Immature natural killer cell (primary cell): ENCODE results near the gene NR4A2. TPM values are rescaled to one million over a fixed set of nuclear protein-coding genes. Genes with fewer than 3 reads are reported as not detected.

Experiments used
- DNase-seq, 3 donors: peaks; one replicate each; pipeline ENCODE4 v3.0.0; 2022; ENCODE audit warnings: mixed read lengths in 1 of 3
- H3K27ac Mint-ChIP-seq, 6 donors: one replicate each; pipeline ENCODE4 v1.8.0; 2020; ENCODE audit warnings: mixed read lengths in 6 of 6, mild to moderate bottlenecking in 5 of 6, inconsistent platforms in 4 of 6, moderate library complexity in 3 of 6
- H3K27me3 Mint-ChIP-seq, 3 donors: one replicate each; pipeline ENCODE4 v1.8.0; 2020 to 2021; ENCODE audit warnings: low read depth in 3 of 3, mild to moderate bottlenecking in 3 of 3, mixed read lengths in 3 of 3, moderate library complexity in 3 of 3, inconsistent platforms in 1 of 3
- H3K36me3 Mint-ChIP-seq, 3 donors: one replicate each; pipeline ENCODE4 v1.8.0; 2020; ENCODE audit warnings: mixed read lengths in 3 of 3, inconsistent platforms in 2 of 3, mild to moderate bottlenecking in 2 of 3
- H3K4me1 Mint-ChIP-seq, 2 donors: one replicate each; pipeline ENCODE4 v1.8.0; 2020; ENCODE audit warnings: inconsistent platforms in 2 of 2, mild to moderate bottlenecking in 2 of 2, mixed read lengths in 2 of 2, moderate library complexity in 1 of 2
- H3K4me3 Mint-ChIP-seq, 5 donors: one replicate each; pipeline ENCODE4 v1.8.0; 2020; ENCODE audit warnings: mild to moderate bottlenecking in 5 of 5, mixed read lengths in 5 of 5, inconsistent platforms in 3 of 5, moderate library complexity in 3 of 5
- H3K9me3 Mint-ChIP-seq, 6 donors: one replicate each; pipeline ENCODE4 v1.8.0; 2020; ENCODE audit warnings: mild to moderate bottlenecking in 6 of 6, mixed read lengths in 6 of 6, inconsistent platforms in 4 of 6, moderate library complexity in 3 of 6
- polyA plus RNA-seq, 3 donors: library from polyadenylated mRNA; unstranded; fragments of 300-500 nt; fragmentation: Illumina TruSeq; gene quantifications; one replicate each; pipeline ENCODE4 v1.2.3, GENCODE V29; 2021

Gene NR4A2
- polyA plus RNA-seq, 3 donors from 2014 or later = 21.0 to 46.7 (median 21.7) TPM

DNA sequence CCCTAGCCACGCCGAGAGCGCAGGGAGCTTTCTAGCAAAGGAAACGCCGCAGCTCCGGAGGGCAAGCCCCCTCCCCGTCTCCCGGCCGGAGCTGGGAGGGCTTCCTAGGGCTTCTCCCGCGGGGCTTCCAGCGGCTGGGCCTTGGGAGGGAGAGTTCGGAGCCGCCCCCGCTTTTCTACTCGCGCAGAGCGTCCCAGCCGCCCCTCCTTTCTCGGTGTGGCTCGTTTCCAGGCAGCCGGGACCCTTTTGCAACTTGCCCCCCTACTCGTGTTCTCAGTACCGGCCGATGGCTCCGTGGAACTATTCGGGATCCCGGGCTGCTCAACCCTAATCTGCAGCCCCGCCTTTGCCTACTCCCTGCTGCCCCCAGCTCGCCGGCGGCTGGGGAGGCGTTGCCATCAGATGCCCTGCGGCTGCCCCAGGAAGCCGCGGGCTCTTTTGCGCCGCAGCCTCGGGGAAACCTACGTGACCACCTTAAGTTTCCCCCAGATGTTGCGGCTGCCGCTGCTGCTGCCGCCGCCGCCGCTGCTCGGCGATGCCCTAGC is 1.5 kb upstream of the NR4A2 start:
- Mint-ChIP-seq H3K4me1 (peaks cover 51 to 65% of the 10 kb centered on the region in 2 donors), H3K4me3 (peak overlapping the region; percentile 96 to 99 (median 99)), H3K36me3 (peaks cover 5 to 7% (median 5%) of the 10 kb centered on the region in 3 donors), H3K27ac (peak overlapping the region; percentile 96 to 100 (median 98)), H3K9me3 (peaks cover 0 to 8% (median 2%) of the 10 kb centered on the region in 6 donors), H3K27me3 (peaks cover 55 to 67% (median 62%) of the 10 kb centered on the region in 3 donors)
- DNase-seq = peak in 1 of 3 donors; percentile 92

DNA sequence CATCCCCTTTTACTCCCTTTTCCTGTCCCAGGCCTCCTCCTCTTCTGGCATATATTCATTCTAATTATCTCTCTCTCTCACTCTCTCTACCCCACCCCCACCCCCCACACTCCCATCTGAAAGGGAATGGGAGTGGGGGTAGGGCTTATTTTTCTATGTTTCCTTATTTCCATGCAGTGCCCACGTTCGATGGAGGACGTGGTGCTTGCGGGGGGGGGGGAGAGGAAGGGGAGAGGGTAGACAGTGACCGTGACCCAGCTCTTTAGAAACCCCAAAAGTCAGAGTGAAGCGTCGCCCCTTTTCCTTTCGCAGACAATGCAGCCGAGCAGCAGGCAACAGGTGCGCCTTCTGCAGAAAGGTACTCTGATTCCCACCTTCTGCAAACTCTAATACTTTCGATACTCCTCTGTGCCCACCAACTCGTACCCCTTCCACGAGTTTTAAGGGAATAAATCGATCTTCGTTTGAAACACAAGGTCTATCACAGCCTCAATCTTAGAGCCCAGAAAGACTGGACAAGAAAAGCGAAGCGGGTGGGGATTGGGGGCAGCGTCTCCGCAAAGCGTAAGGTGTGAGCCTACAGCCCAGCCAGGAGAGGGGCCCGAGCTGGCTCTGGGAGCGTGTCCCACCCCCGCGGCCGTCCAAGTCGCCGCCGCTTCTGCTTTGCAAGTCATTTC is 891 bp upstream of the NR4A2 start:
- H3K36me3 Mint-ChIP-seq = peaks cover 8 to 12% (median 10%) of the 10 kb centered on the region in 3 donors
- peaks cover 51 to 64% of the 10 kb centered on the region in 2 donors for H3K4me1 Mint-ChIP-seq
- DNase-seq = no peak
- H3K4me3 Mint-ChIP-seq = peak overlapping the region; percentile 96 to 99 (median 99)
- H3K27me3 Mint-ChIP-seq = peaks cover 61 to 73% (median 67%) of the 10 kb centered on the region in 3 donors
- H3K9me3 Mint-ChIP-seq = peaks cover 0 to 8% (median 2%) of the 10 kb centered on the region in 6 donors
- H3K27ac Mint-ChIP-seq = peak overlapping the region; percentile 96 to 100 (median 98)

DNA sequence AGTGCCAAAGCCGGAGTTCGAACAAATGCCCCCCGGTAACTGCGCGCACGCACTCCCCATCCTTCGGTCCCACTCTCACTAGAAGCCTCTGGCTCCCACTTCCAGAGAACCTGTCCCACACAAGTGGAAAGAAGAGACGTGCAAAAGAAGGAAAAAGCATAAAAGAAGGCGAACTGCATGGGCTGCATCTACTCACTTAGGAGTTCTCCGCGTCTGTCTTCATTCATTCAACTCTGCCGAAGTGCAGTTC is 312 bp downstream of the NR4A2 start:
- Mint-ChIP-seq H3K4me3 (peak overlapping the region; percentile 96 to 99 (median 99)), H3K36me3 (peaks cover 10 to 21% (median 14%) of the 10 kb centered on the region in 3 donors), H3K27ac (peak overlapping the region; percentile 96 to 100 (median 98)), H3K4me1 (peaks cover 51 to 68% of the 10 kb centered on the region in 2 donors), H3K9me3 (peaks cover 0 to 8% (median 2%) of the 10 kb centered on the region in 6 donors), H3K27me3 (peaks cover 70 to 85% (median 77%) of the 10 kb centered on the region in 3 donors)
- no peak for DNase-seq

DNA sequence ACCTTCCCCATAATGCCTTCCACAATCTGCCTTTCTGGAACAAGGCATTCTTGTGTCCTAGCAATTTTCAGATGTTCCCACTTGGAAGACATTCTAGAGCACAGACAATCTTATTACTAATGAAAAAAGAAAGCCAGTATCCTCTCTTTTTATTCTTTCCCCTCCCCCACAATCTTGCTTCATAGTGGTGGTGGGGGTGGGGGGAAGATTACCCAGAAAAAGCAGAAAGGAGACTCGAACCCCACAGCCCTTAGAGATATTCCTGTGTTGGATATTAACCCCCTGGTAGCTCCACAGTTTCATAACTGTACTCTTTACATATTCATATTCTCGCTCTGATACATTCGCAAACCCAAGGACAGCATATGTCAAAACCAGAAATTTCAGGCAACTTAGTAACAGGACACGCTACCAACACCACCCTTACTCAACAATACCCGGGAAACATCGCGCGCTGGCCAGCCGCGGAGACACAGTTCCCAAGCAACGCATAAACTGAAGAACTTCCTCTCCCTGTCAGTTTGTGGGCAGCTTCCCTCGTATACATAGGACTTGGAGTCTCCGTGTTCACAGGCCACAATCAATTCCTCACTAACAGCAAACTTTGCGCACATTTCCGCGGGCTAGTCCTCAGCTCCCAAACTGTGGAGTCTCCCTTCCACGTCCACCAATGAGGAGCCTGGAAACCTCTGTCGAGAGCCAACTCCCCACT is 793 bp downstream of the NR4A2 start:
- peak overlapping the region; percentile 96 to 99 (median 99) for H3K4me3 Mint-ChIP-seq
- peaks cover 0 to 8% (median 2%) of the 10 kb centered on the region in 6 donors for H3K9me3 Mint-ChIP-seq
- DNase-seq = peak; percentile 66 to 73 (median 72)
- peak overlapping the region; percentile 96 to 100 (median 98) for H3K27ac Mint-ChIP-seq
- peaks cover 75 to 87% (median 82%) of the 10 kb centered on the region in 3 donors for H3K27me3 Mint-ChIP-seq
- H3K36me3 Mint-ChIP-seq = peaks cover 10 to 24% (median 18%) of the 10 kb centered on the region in 3 donors
- H3K4me1 Mint-ChIP-seq = peaks cover 51 to 68% of the 10 kb centered on the region in 2 donors

DNA sequence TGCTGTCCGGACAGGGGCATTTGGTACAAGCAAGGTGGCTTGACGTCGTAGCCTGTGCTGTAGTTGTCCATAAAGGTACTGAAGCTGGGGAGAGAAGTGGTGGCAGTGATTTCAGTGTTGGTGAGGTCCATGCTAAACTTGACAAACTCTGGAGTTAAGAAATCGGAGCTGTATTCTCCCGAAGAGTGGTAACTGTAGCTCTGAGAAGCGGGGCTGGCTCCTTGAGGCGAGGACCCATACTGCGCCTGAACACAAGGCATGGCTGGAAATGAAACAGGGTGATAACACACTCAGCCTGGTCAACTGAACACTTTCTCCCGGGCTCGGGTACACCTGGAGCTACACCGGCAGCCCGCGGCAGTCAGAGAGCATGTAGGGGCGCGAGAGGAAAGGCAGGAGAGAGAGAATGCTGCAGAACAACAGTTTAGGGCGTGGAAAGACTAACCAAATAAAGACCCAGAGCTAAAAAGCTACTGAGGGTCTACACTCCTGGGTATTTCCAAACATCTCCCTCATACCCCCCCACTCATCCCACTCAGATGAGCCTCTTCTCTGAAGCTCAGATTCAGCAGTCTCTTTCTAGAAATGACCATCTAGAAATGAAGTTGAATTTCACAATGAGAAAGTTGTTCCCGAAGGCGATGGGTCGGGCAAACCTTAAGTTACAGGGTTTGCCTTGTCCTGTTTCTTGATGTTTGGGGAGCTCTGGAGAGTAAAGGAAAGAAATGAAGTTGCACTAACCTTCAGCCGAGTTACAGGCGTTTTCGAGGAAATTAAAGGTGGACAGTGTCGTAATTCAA is 2.4 kb downstream of the NR4A2 start:
- peaks cover 84 to 95% (median 90%) of the 10 kb centered on the region in 3 donors for H3K27me3 Mint-ChIP-seq
- peaks cover 24 to 39% (median 31%) of the 10 kb centered on the region in 3 donors for H3K36me3 Mint-ChIP-seq
- H3K4me3 Mint-ChIP-seq = peak overlapping the region; percentile 46 to 97 (median 53)
- peak overlapping the region in 5 of 6 donors; percentile 24 to 99 (median 80) for H3K27ac Mint-ChIP-seq
- H3K4me1 Mint-ChIP-seq = peaks cover 46 to 60% of the 10 kb centered on the region in 2 donors
- H3K9me3 Mint-ChIP-seq = peaks cover 0 to 8% (median 3%) of the 10 kb centered on the region in 6 donors
- peak; percentile 31 to 41 (median 34) for DNase-seq

DNA sequence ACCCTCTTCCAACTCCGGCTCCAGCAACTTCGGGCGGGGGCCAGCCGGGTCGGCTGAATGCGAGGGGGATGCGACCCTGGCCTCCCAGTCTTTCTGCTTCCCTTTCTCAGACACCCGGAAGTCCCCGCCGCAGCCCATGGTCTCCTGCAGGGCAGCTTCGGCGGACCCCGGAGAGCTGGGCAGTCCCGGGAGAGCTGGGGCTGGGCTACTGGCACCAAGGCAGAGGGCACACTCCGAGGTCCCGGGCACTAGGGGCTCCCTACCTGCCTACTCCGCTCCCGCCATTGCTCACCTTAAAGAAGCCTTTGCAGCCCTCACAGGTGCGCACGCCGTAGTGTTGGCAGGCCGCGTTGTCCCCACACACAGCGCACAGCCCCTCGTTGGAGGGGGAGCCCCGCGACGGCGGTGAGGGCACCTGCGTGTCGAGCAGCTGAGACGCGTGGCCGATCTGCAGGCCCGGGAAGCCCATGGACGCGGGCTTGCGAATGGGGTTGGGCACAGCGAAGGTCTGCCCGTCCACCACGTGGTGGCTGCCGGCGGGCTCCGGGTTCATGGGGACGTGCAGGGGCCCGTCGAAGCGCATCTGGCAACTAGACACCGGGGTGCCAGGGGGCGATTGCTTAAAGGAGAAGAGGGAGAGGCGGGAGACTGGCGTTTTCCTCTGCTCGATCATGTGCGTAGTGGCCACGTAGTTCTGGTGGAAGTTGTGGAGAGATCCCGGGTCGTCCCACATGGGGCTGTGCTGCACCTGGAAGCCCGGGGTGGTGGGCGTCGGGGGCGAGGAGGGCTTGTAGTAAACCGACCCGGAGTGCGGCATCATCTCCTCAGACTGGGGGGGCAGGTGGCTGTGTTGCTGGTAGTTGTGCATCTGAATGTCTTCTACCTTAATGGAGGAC is 3.2 kb downstream of the NR4A2 start:
- peak overlapping the region; percentile 16 to 97 (median 53) for H3K4me3 Mint-ChIP-seq
- peaks cover 0 to 6% (median 3%) of the 10 kb centered on the region in 6 donors for H3K9me3 Mint-ChIP-seq
- H3K27me3 Mint-ChIP-seq = peaks cover 77 to 89% (median 82%) of the 10 kb centered on the region in 3 donors
- peak overlapping the region in 5 of 6 donors; percentile 11 to 99 (median 74) for H3K27ac Mint-ChIP-seq
- H3K4me1 Mint-ChIP-seq = peaks cover 39 to 53% of the 10 kb centered on the region in 2 donors
- peaks cover 24 to 40% (median 31%) of the 10 kb centered on the region in 3 donors for H3K36me3 Mint-ChIP-seq
- peak; percentile 34 to 46 (median 34) for DNase-seq

DNA sequence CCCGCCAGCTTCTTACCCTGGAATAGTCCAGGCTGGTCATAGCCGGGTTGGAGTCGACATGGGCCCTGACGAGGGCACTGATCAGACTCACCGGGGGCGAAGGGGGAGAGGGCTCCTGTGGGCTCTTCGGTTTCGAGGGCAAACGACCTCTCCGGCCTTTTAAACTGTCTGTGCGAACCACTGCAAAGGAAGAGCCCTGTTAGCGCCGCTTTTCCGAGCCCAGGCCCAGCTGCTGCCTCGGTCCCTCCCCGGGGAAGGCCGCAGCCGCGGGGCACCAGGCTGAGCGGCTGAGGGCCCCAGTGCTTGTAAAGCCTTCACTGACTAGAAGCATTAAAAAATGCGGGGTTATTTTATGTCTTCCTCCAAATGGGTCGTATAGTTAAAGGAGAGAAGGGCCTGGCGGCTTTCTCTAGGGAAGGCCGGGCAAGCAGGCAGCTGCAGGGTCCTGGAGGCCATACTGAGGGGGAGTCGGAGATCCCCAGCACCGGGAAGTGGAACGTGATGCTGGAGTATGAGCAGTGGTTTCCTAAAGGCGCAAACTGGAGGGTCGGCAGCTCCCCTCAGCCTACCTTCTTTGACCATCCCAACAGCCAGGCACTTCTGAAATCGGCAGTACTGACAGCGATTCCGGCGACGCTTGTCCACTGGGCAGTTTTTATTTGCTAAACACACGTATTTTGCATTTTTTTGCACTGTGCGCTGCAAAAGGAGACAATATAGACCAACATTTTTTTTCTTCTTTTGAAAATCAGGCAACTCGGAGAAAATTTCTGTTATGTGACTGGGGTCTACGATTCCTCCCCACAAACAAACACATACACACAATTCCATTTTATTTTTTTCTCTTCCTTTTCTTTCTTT is 4.5 kb downstream of the NR4A2 start:
- Mint-ChIP-seq H3K4me1 (peaks cover 37 to 48% of the 10 kb centered on the region in 2 donors), H3K27me3 (peaks cover 73 to 83% (median 75%) of the 10 kb centered on the region in 3 donors), H3K27ac (peak overlapping the region in 2 of 6 donors; percentile 18 to 21), H3K9me3 (peaks cover 0 to 4% (median 2%) of the 10 kb centered on the region in 6 donors), H3K36me3 (peaks cover 24 to 40% (median 31%) of the 10 kb centered on the region in 3 donors), H3K4me3 (peak overlapping the region in 2 of 5 donors; percentile 1 to 31)
- peak in 2 of 3 donors; percentile 35 to 38 for DNase-seq

DNA sequence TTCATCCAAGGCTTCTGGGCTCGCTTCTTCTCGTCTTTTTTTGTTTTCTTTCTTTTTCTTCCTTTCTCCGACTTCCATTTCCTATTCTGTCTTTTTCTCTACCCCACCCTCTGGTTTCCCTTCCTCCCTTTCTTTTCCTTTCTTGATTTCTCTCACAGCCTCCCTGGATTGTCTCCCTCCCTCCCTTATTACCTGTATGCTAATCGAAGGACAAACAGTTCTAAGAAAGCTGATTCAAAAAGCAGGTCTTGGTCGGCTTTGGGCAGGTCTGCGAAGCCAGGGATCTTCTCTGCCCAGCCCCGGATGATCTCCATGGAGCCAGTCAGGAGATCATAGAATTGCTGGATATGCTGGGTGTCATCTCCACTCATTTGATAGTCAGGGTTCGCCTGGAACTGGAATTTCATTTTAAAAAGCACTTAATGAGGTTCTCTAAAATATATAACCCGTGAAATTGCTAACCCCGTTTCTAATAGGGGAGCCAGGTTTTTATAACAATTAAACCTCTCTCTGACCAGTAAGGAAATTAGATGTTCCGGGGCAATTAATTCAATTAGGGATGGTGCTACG is 5.9 kb downstream of the NR4A2 start:
- Mint-ChIP-seq H3K4me1 (peaks cover 38 to 50% of the 10 kb centered on the region in 2 donors), H3K27ac (peak overlapping the region in 3 of 6 donors; percentile 13 to 69 (median 46)), H3K27me3 (peaks cover 72 to 83% (median 74%) of the 10 kb centered on the region in 3 donors)

DNA sequence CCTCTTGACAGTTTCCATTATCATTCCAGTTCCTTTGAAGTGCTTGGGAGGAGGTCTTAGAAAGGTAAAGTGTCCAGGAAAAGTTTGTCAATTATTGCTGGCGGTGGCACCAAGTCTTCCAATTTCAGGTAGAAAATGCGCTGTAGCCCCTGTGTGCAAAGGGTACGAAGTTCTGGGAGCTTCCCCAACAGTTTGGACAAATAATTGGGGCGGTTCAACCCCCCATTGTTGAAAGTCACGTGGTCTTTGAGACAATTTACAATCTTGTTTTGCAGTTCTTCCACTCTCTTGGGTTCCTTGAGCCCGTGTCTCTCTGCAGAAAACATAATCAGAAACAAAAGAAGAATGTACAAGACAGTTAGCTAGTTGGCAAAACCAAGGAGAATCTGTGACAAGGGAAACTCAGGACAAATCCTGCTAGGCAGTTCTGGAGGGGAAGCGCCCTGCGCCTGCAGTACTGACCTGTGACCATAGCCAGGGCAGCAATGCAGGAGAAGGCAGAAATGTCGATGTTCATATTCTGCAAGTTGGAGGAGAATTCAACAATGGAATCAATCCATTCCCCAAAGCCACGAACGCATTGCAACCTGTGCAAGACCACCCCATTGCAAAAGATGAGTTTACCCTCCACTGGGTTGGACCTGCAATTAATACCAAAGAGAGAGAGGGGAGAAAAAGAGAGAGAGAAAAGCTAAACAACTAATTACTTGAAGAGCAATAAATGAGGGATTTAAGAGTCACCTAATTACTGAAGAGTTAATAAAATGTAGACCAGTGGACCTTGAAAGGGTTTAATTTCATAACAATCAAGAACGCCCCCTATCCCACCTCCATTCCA is 6.6 kb downstream of the NR4A2 start:
- Mint-ChIP-seq H3K4me3 (no peak overlapping the region), H3K4me1 (peaks cover 38 to 50% of the 10 kb centered on the region in 2 donors), H3K27ac (peak overlapping the region in 4 of 6 donors; percentile 13 to 73 (median 52)), H3K9me3 (peaks cover 0 to 2% (median 0%) of the 10 kb centered on the region in 6 donors), H3K27me3 (peaks cover 77 to 80% (median 77%) of the 10 kb centered on the region in 3 donors), H3K36me3 (peaks cover 24 to 40% (median 28%) of the 10 kb centered on the region in 3 donors)
- peak; percentile 22 to 37 (median 37) for DNase-seq

More for the DNA sequence above, 5.9 kb downstream of the NR4A2 start:
- peak; percentile 16 to 35 (median 25) for DNase-seq
- Mint-ChIP-seq H3K4me3 (peak overlapping the region in 2 of 5 donors; percentile 6 to 42), H3K9me3 (peaks cover 0 to 2% (median 0%) of the 10 kb centered on the region in 6 donors), H3K36me3 (peaks cover 24 to 40% (median 28%) of the 10 kb centered on the region in 3 donors)

DNA sequence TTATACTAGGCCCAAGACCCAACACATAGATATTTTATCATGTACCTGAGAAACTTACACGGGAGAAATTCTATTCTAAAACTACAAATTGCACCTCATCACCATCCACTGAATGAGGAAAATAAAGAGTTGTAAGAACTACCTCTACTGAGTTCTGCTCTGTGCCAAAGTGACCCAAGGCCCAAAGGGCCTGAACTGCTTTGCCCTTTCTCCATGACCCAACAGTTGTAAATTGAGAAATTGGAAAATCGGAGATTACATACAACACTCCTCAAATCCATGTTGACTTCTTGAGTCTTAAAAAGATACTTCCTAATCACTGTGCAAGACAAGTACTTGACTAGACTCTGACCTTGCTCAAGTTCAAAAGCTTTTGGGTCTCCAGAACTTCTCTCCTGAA is 8.8 kb downstream of the NR4A2 start:
- DNase-seq = peak; percentile 21 to 32 (median 24)
- Mint-ChIP-seq H3K27me3 (peaks cover 70 to 80% (median 71%) of the 10 kb centered on the region in 3 donors), H3K27ac (peak overlapping the region in 2 of 6 donors; percentile 22 to 33), H3K4me3 (no peak overlapping the region), H3K9me3 (peaks cover 0 to 2% (median 0%) of the 10 kb centered on the region in 6 donors), H3K4me1 (peaks cover 42 to 48% of the 10 kb centered on the region in 2 donors), H3K36me3 (peaks cover 19 to 33% (median 23%) of the 10 kb centered on the region in 3 donors)
